Medulla oblongata (tissue), 1 donor: ENCODE measurements around the gene GPR162.

Source experiments
- DNase-seq: peaks from one replicate; pipeline ENCODE4 v3.0.0-alpha.2; 2015; ENCODE audit errors: extremely low spot score

Gene GPR162

GRCh38 chr12:6821591-6822425 is at the start of gene GPR162:
TSS of gene GPR162 (plus strand) at chr12:6821821. CDS start at chr12:6823899, 2,078 bp downstream.
- peak; percentile 19 for DNase-seq

- no peak for DNase-seq
Measured at GRCh38 chr12:6772331-6772695, 49.3 kb upstream of the GPR162 start, which contains the start of gene LAG3. TSS of gene LAG3 (plus strand) at chr12:6772520. CDS start at chr12:6772853, 333 bp downstream.

- no peak for DNase-seq
Measured at GRCh38 chr12:6772726-6773589, 48.7 kb upstream of the GPR162 start.

GRCh38 chr12:6773590-6774351 is 47.9 kb upstream of the GPR162 start:
- DNase-seq: no peak

- DNase-seq: no peak
Measured at GRCh38 chr12:6774499-6775062, 47.0 kb upstream of the GPR162 start.

- DNase-seq: no peak
Measured at GRCh38 chr12:6775185-6776174, 46.1 kb upstream of the GPR162 start.

- DNase-seq: no peak
Measured at GRCh38 chr12:6777386-6777785, 44.2 kb upstream of the GPR162 start.

GRCh38 chr12:6778217-6778573 is 43.4 kb upstream of the GPR162 start:
- no peak for DNase-seq

GRCh38 chr12:6778574-6779550 is 42.8 kb upstream of the GPR162 start:
- DNase-seq: peak; percentile 98

- no peak for DNase-seq
Measured at GRCh38 chr12:6779708-6780432, 41.8 kb upstream of the GPR162 start.

- DNase-seq: no peak
Measured at GRCh38 chr12:6780573-6780972, 41.0 kb upstream of the GPR162 start.

GRCh38 chr12:6782119-6782518 is 39.5 kb upstream of the GPR162 start:
- DNase-seq: no peak

GRCh38 chr12:6782850-6783566 is 38.6 kb upstream of the GPR162 start:
- no peak for DNase-seq

- no peak for DNase-seq
Measured at GRCh38 chr12:6783828-6784227, 37.8 kb upstream of the GPR162 start.

- DNase-seq: no peak
Measured at GRCh38 chr12:6784296-6784695, 37.3 kb upstream of the GPR162 start.

GRCh38 chr12:6784761-6785160 is 36.9 kb upstream of the GPR162 start:
- DNase-seq: no peak

- DNase-seq: no peak
Measured at GRCh38 chr12:6786416-6787094, 35.1 kb upstream of the GPR162 start.
